HEK293 (cell line): ENCODE measurements around the gene B4GALT6.

ENCODE experiments used
- CTCF ChIA-PET: fragments of 350-600 bp; formaldehyde crosslinking; extraction: SDS; loops from one replicate; lab custom pipeline; 2021; ENCODE audit warnings: antibody characterized with exemption; lab: Yijun Ruan, JAX
- POLR2A ChIA-PET: fragments of 300-600 bp; formaldehyde crosslinking; extraction: SDS; loops from one replicate; lab custom pipeline; 2020; ENCODE audit warnings: antibody characterized with exemption, inconsistent platforms; lab: Yijun Ruan, JAX
- H3K27ac ChIP-seq: fragments of 200-500 bp; sonication (Bioruptor generic); 2 replicates; pipeline ENCODE4 v1.5.1; 2014; ENCODE audit warnings: low read depth, low read length, control low read depth, inconsistent platforms; ENCODE audit errors: extremely low read depth
- H3K36me3 ChIP-seq, 2 experiments: fragments of 200-500 bp in 1 of 2; sonication (Bioruptor generic) in 1 of 2; 1 replicate in 1 of 2; 2 replicates in 1 of 2; pipeline ENCODE4 v1.5.1; 2014 to 2017; ENCODE audit warnings: inconsistent platforms in 2 of 2, low read length in 2 of 2; ENCODE audit not compliant: control insufficient read depth in 2 of 2, insufficient read depth in 1 of 2
- H3K4me1 ChIP-seq: fragments of 200-500 bp; sonication (Bioruptor generic); 2 replicates; pipeline ENCODE4 v1.5.1; 2014; ENCODE audit warnings: mild to moderate bottlenecking, low read length, inconsistent platforms; ENCODE audit not compliant: control insufficient read depth, insufficient read depth
- H3K4me3 ChIP-seq: 2 replicates; pipeline ENCODE4 v1.5.1; 2011; ENCODE audit warnings: low read depth, mild to moderate bottlenecking, control low read depth, low read length, moderate library complexity
- H3K9me3 ChIP-seq: fragments of 200-500 bp; sonication (Bioruptor generic); 2 replicates; pipeline ENCODE4 v1.5.1; 2014; ENCODE audit warnings: low read depth, low read length, inconsistent platforms; ENCODE audit not compliant: control insufficient read depth, insufficient read depth
- FEZF1 ChIP-seq: fragments of 450-650 bp; formaldehyde crosslinking; IDR thresholded peaks from 2 replicates; pipeline ENCODE4 v1.5.1; 2016; ENCODE audit warnings: missing biosample characterization, missing genetic modification characterization
- HOXC10 ChIP-seq: sonication (generic); formaldehyde crosslinking; IDR thresholded peaks from 2 replicates; pipeline ENCODE4 v1.8.1; 2023; ENCODE audit warnings: mild to moderate bottlenecking, missing genetic modification reagents
- KLF1 ChIP-seq: fragments of 450-650 bp; formaldehyde crosslinking; IDR thresholded peaks from 2 replicates; pipeline ENCODE4 v1.5.1; 2016; ENCODE audit warnings: missing biosample characterization, missing genetic modification characterization
- KLF8 ChIP-seq: fragments of 450-650 bp; formaldehyde crosslinking; IDR thresholded peaks from 2 replicates; pipeline ENCODE4 v1.5.1; 2016; ENCODE audit warnings: missing biosample characterization, missing genetic modification characterization
- PATZ1 ChIP-seq: fragments of 450-650 bp; formaldehyde crosslinking; IDR thresholded peaks from 2 replicates; pipeline ENCODE4 v1.5.1; 2016; ENCODE audit warnings: missing biosample characterization, missing genetic modification characterization
- PRDM2 ChIP-seq: fragments of 450-650 bp; formaldehyde crosslinking; IDR thresholded peaks from 2 replicates; pipeline ENCODE4 v1.5.1; 2016; ENCODE audit warnings: missing biosample characterization, missing genetic modification characterization, borderline replicate concordance
- SCRT1 ChIP-seq: fragments of 450-650 bp; formaldehyde crosslinking; IDR thresholded peaks from 2 replicates; pipeline ENCODE4 v1.5.1; 2016; ENCODE audit warnings: missing biosample characterization, missing genetic modification characterization, borderline replicate concordance
- SCRT2 ChIP-seq: fragments of 450-650 bp; formaldehyde crosslinking; IDR thresholded peaks from 2 replicates; pipeline ENCODE4 v1.5.1; 2016; ENCODE audit warnings: missing biosample characterization, missing genetic modification characterization
- TRIM28 ChIP-seq: IDR thresholded peaks from 2 replicates; pipeline ENCODE4 v1.6.1; 2011; ENCODE audit warnings: low read length, control low read depth, borderline replicate concordance
- ZBTB1 ChIP-seq: fragments of 450-650 bp; formaldehyde crosslinking; IDR thresholded peaks from 2 replicates; pipeline ENCODE4 v1.5.1; 2016; ENCODE audit warnings: missing biosample characterization, missing genetic modification characterization
- ZNF132 ChIP-seq: fragments of 450-650 bp; formaldehyde crosslinking; IDR thresholded peaks from 2 replicates; pipeline ENCODE4 v1.5.1; 2017; ENCODE audit warnings: missing biosample characterization, missing genetic modification characterization, borderline replicate concordance
- ZNF133 ChIP-seq: fragments of 450-650 bp; formaldehyde crosslinking; IDR thresholded peaks from 2 replicates; pipeline ENCODE4 v1.5.1; 2016; ENCODE audit warnings: missing biosample characterization, missing genetic modification characterization
- ZNF16 ChIP-seq: fragments of 450-650 bp; formaldehyde crosslinking; IDR thresholded peaks from 2 replicates; pipeline ENCODE4 v1.5.1; 2016; ENCODE audit warnings: low read depth, missing biosample characterization, missing genetic modification characterization
- ZNF211 ChIP-seq: fragments of 450-650 bp; formaldehyde crosslinking; IDR thresholded peaks from 2 replicates; pipeline ENCODE4 v1.5.1; 2016; ENCODE audit warnings: low read depth, missing biosample characterization, missing genetic modification characterization
- ZNF239 ChIP-seq: fragments of 450-650 bp; formaldehyde crosslinking; IDR thresholded peaks from 2 replicates; pipeline ENCODE4 v1.5.1; 2016; ENCODE audit warnings: missing biosample characterization, missing genetic modification characterization
- ZNF24 ChIP-seq: fragments of 450-650 bp; formaldehyde crosslinking; IDR thresholded peaks from 2 replicates; pipeline ENCODE4 v1.5.1; 2016; ENCODE audit warnings: missing biosample characterization, missing genetic modification characterization
- ZNF292 ChIP-seq: fragments of 450-650 bp; formaldehyde crosslinking; IDR thresholded peaks from 2 replicates; pipeline ENCODE4 v1.5.1; 2016; ENCODE audit warnings: low read depth, missing biosample characterization, missing genetic modification characterization, borderline replicate concordance
- ZNF362 ChIP-seq: fragments of 450-650 bp; formaldehyde crosslinking; IDR thresholded peaks from 2 replicates; pipeline ENCODE4 v1.5.1; 2016; ENCODE audit warnings: missing biosample characterization, missing genetic modification characterization
- ZNF426 ChIP-seq: fragments of 450-650 bp; formaldehyde crosslinking; IDR thresholded peaks from 2 replicates; pipeline ENCODE4 v1.5.1; 2017; ENCODE audit warnings: missing biosample characterization, missing genetic modification characterization, mild to moderate bottlenecking, inconsistent platforms, moderate library complexity
- ZNF548 ChIP-seq: fragments of 450-650 bp; formaldehyde crosslinking; IDR thresholded peaks from 2 replicates; pipeline ENCODE4 v1.5.1; 2016; ENCODE audit warnings: missing biosample characterization, missing genetic modification characterization
- ZNF585B ChIP-seq: fragments of 450-650 bp; formaldehyde crosslinking; IDR thresholded peaks from 2 replicates; pipeline ENCODE4 v1.5.1; 2016; ENCODE audit warnings: missing biosample characterization, missing genetic modification characterization
- ZNF600 ChIP-seq: fragments of 450-650 bp; formaldehyde crosslinking; IDR thresholded peaks from 2 replicates; pipeline ENCODE4 v1.5.1; 2016; ENCODE audit warnings: missing biosample characterization, missing genetic modification characterization
- ZNF610 ChIP-seq: fragments of 450-650 bp; formaldehyde crosslinking; IDR thresholded peaks from 2 replicates; pipeline ENCODE4 v1.5.1; 2016; ENCODE audit warnings: missing biosample characterization, missing genetic modification characterization, borderline replicate concordance
- ZNF660 ChIP-seq: fragments of 450-650 bp; IDR thresholded peaks from 2 replicates; pipeline ENCODE4 v1.5.1; 2018; ENCODE audit warnings: missing biosample characterization, mild to moderate bottlenecking, missing genetic modification characterization
- ZNF670 ChIP-seq: fragments of 450-650 bp; formaldehyde crosslinking; IDR thresholded peaks from 2 replicates; pipeline ENCODE4 v1.5.1; 2016; ENCODE audit warnings: missing biosample characterization, missing genetic modification characterization, low read depth
- ZNF677 ChIP-seq: fragments of 450-650 bp; IDR thresholded peaks from 2 replicates; pipeline ENCODE4 v1.5.0; 2018; ENCODE audit warnings: missing biosample characterization, mild to moderate bottlenecking, missing genetic modification characterization, moderate library complexity
- ZNF768 ChIP-seq: fragments of 450-650 bp; formaldehyde crosslinking; IDR thresholded peaks from 2 replicates; pipeline ENCODE4 v1.5.1; 2018; ENCODE audit warnings: missing biosample characterization, mild to moderate bottlenecking, missing genetic modification characterization
- ZNF792 ChIP-seq: fragments of 450-650 bp; formaldehyde crosslinking; IDR thresholded peaks from 2 replicates; pipeline ENCODE4 v1.5.1; 2016; ENCODE audit warnings: missing biosample characterization, missing genetic modification characterization

Gene B4GALT6

GRCh38 chr18:31649449-31649848 lies 34.9 kb downstream of the B4GALT6 start:
- Histone ChIP-seq H3K27ac (no peak overlapping the region), H3K36me3 (peaks cover 0 to 3% of the 10 kb centered on the region in 2 experiments; a peak in 1 of 3 replicates), H3K4me3 (no peak overlapping the region), H3K4me1 (peaks cover 11% of the 10 kb centered on the region), H3K9me3 (no peaks in the 10 kb centered on the region)
- CTCF ChIA-PET: interaction anchor here (1.2 kb wide), 1 partner anchor 171 kb away, joined by 4 read pairs; no protein-coding TSS in a partner anchor
- TF ChIP-seq HOXC10 (no peak), ZNF362 (peak; percentile 75)
- POLR2A ChIA-PET: interaction anchor here (1.1 kb wide), 1 partner anchor 9 kb away, joined by 4 read pairs; no protein-coding TSS in a partner anchor

GRCh38 chr18:31648966-31649429 lies 35.4 kb downstream of the B4GALT6 start:
- no peaks in the 10 kb centered on the region for H3K9me3 ChIP-seq
- H3K36me3 ChIP-seq: peaks cover 0 to 3% of the 10 kb centered on the region in 2 experiments; a peak in 1 of 3 replicates
- ChIA-PET POLR2A (interaction anchor here (1.1 kb wide), 1 partner anchor 10 kb away, joined by 4 read pairs; no protein-coding TSS in a partner anchor), CTCF (interaction anchor here (0.6 to 1.1 kb wide), 3 partner anchors 86 to 358 kb away, joined by 3 read pairs; no protein-coding TSS in a partner anchor)
- H3K4me3 ChIP-seq: no peak overlapping the region
- peaks cover 11% of the 10 kb centered on the region for H3K4me1 ChIP-seq
- no peak overlapping the region for H3K27ac ChIP-seq
- TF ChIP-seq ZNF24 (peak; percentile 87), ZNF16 (tag by site-specific recombination) (no peak), PRDM2 (tag by site-specific recombination) (no peak), SCRT1 (tag by site-specific recombination) (no peak), KLF1 (tag by site-specific recombination) (no peak), ZNF610 (tag by site-specific recombination) (no peak), ZNF239 (tag by site-specific recombination) (no peak), TRIM28 (peak; percentile 46; the same call in 1 of the 2 replicates), ZNF292 (tag by site-specific recombination) (no peak), FEZF1 (tag by site-specific recombination) (peak; percentile 41; the same call in 1 of the 2 replicates), ZNF426 (tag by site-specific recombination) (no peak), PATZ1 (tag by site-specific recombination) (no peak), ZNF548 (tag by site-specific recombination) (no peak), ZBTB1 (tag by site-specific recombination) (no peak), ZNF660 (tag by site-specific recombination) (no peak; the same call in 1 of the 2 replicates), ZNF132 (no peak), ZNF677 (no peak), ZNF585B (tag by site-specific recombination) (no peak), ZNF792 (no peak), ZNF670 (tag by site-specific recombination) (no peak), ZNF600 (peak; percentile 89), SCRT2 (tag by site-specific recombination) (no peak), ZNF133 (tag by site-specific recombination) (no peak), KLF8 (tag by site-specific recombination) (no peak), ZNF768 (tag by site-specific recombination) (no peak), ZNF211 (tag by site-specific recombination) (no peak)
